ENCODE data around the gene MRPL51. TPM values are rescaled to one million over a fixed set of nuclear protein-coding genes. Genes with fewer than 3 reads are reported as not detected.
A peak's percentile ranks its signal among the peaks of the same experiment; 100 is the strongest.
"Not testable (repeated sequence)": the region's sequence is repeated elsewhere in the genome, so short reads cannot be mapped to it uniquely, and the experiment has no call there.

The MRPL51 gene
- polyA plus RNA-seq, 4 donors: 143 to 185 (median 168) TPM

- no peak for DNase-seq (ENCODE audit: low read depth in 4 of 4, low spot score in 3 of 4)
These were observed 39.2 kb upstream of the MRPL51 start for GRCh38 chr12:6532051-6532926.

- DNase-seq (ENCODE audit: low read depth in 4 of 4, low spot score in 3 of 4): no peak
These were observed 37.7 kb upstream of the MRPL51 start for GRCh38 chr12:6530576-6531260.

GRCh38 chr12:6529291-6529737 lies 36.3 kb upstream of the MRPL51 start:
- no peak for DNase-seq (ENCODE audit: low read depth in 4 of 4, low spot score in 3 of 4)

GRCh38 chr12:6528539-6529235 lies 35.6 kb upstream of the MRPL51 start:
- DNase-seq (ENCODE audit: low read depth in 4 of 4, low spot score in 3 of 4): no peak

GRCh38 chr12:6527711-6528110 lies 34.6 kb upstream of the MRPL51 start:
- no peak for DNase-seq (ENCODE audit: low read depth in 4 of 4, low spot score in 3 of 4)

- no peak for DNase-seq (ENCODE audit: low read depth in 4 of 4, low spot score in 3 of 4)
These were observed 33.9 kb upstream of the MRPL51 start for GRCh38 chr12:6526766-6527525.

GRCh38 chr12:6526201-6526600 lies 33.1 kb upstream of the MRPL51 start:
- DNase-seq (ENCODE audit: low read depth in 4 of 4, low spot score in 3 of 4): no peak

GRCh38 chr12:6524648-6525047 lies 31.6 kb upstream of the MRPL51 start:
- DNase-seq (ENCODE audit: low read depth in 4 of 4, low spot score in 3 of 4): no peak

- DNase-seq (ENCODE audit: low read depth in 4 of 4, low spot score in 3 of 4): no peak
These were observed 30.6 kb upstream of the MRPL51 start for GRCh38 chr12:6523708-6524107.

GRCh38 chr12:6522193-6522592 lies 29.1 kb upstream of the MRPL51 start:
- no peak for DNase-seq (ENCODE audit: low read depth in 4 of 4, low spot score in 3 of 4)

- no peak for DNase-seq (ENCODE audit: low read depth in 4 of 4, low spot score in 3 of 4)
These were observed 27.1 kb upstream of the MRPL51 start for GRCh38 chr12:6520186-6520585.

- DNase-seq (ENCODE audit: low read depth in 4 of 4, low spot score in 3 of 4): no peak
These were observed 15.0 kb upstream of the MRPL51 start for GRCh38 chr12:6508087-6508486.

- no peak for DNase-seq (ENCODE audit: low read depth in 4 of 4, low spot score in 3 of 4)
These were observed 14.3 kb upstream of the MRPL51 start for GRCh38 chr12:6507102-6507998.

- DNase-seq (ENCODE audit: low read depth in 4 of 4, low spot score in 3 of 4): no peak
These were observed 7.4 kb upstream of the MRPL51 start for GRCh38 chr12:6500466-6500865.

- not testable (repeated sequence) for DNase-seq (ENCODE audit: low read depth in 4 of 4, low spot score in 3 of 4)
These were observed 4.2 kb upstream of the MRPL51 start for GRCh38 chr12:6497291-6497690.

- DNase-seq (ENCODE audit: low read depth in 4 of 4, low spot score in 3 of 4): no peak
These were observed 1.9 kb upstream of the MRPL51 start for GRCh38 chr12:6494968-6495367.

GRCh38 chr12:6494258-6494743 lies 1.2 kb upstream of the MRPL51 start:
- DNase-seq (ENCODE audit: low read depth in 4 of 4, low spot score in 3 of 4): no peak

- peak; percentile 84 to 89 (median 84) for DNase-seq (ENCODE audit: low read depth in 4 of 4, low spot score in 3 of 4)
These were observed 615 bp upstream of the MRPL51 start, which contains the start of gene NCAPD2 for GRCh38 chr12:6493497-6494257. TSS of gene NCAPD2 (plus strand) at chr12:6494102. CDS start at chr12:6495099, 997 bp downstream.
